Measurements from ENCODE around the gene CTNNBIP1.
"Not testable (repeated sequence)": the region's sequence is repeated elsewhere in the genome, so short reads cannot be mapped to it uniquely, and the experiment has no call there.

CTNNBIP1 gene, protein sequence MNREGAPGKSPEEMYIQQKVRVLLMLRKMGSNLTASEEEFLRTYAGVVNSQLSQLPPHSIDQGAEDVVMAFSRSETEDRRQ

DNA sequence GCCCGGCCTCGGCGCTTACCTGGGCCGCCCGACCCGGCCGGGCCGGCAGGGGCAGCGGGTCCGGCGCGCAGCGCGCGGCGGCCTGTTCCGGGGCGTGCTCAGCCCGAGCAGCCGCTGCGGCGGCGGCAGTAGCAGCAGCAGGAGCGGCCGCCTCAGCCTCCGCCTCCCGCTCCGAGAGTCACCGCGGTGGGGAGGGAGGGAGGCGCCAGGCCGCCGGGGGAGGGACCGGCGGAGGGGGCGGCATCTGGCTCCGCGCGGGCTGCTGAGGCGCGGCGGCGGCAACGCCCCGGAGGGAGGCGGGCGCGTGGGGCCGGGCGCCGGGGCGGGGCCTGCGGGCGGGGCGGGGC, at the start of gene CTNNBIP1:
CTNNBIP1 (minus strand) TSS at position 194 of the 347 bp plus-strand sequence. CDS start 38,205 bp downstream, outside the sequence.
- no peak for DNase-seq

DNA sequence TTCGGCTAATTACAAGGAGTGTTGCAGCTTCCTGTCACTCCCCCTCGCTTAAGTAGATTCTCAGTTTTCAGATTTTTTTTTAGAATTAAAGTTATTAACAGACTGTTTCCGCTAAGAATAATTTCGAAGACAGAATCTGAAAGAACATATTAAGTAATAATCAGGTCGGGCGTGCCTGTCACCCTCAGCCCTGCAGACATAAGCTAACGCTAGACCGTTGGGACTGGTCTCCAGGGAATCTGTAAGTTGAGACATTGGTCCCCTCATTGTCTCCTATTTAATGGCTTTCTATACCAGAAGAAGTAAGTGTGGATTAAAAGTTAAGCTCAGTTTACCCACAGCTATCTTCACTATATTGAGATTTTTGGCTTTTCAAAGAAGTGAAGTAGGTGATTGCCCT, 47.7 kb upstream of the CTNNBIP1 start:
- DNase-seq: no peak

DNA sequence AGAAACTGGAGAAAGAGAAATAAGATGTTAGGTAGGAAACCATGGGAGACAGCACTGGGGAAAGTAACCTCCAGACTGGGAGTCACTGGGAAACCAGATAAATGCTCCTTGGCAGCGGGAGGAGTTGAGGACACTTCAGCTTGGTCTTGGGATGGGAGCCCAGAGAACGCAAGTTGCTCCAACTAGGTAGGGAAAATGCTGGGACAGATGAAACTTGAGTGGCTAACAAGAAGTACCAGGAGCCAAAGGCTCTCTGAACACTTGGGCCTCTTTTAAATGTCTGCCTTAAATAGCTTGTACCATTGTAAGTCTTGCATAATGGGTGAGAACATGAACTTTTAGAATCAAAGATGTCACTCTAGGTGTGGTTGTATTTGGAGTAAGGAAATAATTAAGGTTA, 36.2 kb upstream of the CTNNBIP1 start:
- DNase-seq: no peak

DNA sequence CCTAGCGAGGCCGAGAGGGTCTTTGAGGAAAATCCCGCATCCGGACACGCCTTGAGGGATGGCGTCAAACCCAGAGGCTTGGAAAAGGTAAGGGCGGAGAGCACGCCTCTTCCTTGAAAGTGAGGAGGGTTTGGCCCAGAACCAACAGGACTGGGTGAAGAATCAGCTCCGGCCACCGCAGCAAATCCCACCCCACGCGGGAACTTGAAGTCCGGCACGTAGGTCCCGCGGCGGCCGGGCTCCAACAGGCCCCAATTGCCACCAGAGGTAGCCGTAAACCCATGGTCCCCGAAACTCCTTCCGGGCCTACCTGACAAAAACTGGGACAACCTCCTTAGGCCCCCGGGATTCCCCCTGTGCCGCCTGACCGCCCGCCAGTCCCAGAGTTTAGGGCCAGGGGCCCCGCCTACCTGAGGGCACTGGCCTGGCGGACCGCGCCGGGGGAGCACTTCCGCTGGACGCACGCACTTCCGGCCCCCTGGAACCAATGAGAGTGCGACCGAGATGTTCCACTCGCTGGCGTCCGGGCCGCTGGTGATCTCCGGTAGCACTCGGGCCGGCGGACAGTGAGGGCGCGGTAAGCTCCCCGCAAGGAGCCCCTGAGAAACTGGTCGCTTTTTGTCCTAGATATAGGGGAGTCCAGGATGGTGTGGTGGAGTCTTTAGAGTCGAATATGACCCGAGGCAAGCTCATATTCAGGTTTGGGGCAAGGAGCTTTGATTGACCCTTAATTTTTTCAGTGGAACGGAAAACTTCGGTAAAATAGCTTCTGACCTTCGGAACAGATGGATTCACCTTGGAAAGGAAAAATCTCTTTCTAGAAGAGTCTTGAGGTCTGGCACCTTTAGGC, 33.1 kb upstream of the CTNNBIP1 start, which contains the start of the genes LZIC and NMNAT1:
LZIC (minus strand) TSS at position 453 of the 850 bp plus-strand sequence. CDS start 6,772 bp downstream, outside the sequence.
NMNAT1 (plus strand) TSS at position 537 of the 850 bp plus-strand sequence. CDS start 28,599 bp downstream, outside the sequence.
- peak; percentile 66 for DNase-seq

DNA sequence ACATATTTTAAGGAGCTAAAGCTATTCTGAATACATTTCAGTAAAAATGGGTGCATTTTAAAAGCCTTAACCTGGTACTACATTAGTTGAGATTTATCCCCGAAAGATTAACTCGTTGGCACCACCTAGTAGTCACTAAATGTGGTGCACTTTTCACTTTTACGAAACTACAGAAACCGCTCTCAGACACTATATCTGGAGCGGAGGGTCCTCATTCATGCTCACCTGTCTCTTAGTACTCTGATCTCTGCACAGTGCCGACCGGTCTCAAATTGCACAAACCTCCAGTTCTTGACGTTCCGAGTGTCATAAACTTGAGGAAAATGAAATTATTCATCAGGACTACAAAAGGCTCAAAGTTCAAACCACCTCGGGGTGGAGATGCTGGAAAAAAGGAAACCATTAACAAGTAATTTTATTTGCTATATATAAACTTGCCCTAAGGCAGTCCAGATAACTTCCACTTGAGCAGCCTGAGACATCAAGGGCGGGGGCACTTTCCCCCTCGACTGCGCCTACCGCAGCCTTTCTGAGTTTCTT, 32.4 kb upstream of the CTNNBIP1 start:
- DNase-seq: no peak

DNA sequence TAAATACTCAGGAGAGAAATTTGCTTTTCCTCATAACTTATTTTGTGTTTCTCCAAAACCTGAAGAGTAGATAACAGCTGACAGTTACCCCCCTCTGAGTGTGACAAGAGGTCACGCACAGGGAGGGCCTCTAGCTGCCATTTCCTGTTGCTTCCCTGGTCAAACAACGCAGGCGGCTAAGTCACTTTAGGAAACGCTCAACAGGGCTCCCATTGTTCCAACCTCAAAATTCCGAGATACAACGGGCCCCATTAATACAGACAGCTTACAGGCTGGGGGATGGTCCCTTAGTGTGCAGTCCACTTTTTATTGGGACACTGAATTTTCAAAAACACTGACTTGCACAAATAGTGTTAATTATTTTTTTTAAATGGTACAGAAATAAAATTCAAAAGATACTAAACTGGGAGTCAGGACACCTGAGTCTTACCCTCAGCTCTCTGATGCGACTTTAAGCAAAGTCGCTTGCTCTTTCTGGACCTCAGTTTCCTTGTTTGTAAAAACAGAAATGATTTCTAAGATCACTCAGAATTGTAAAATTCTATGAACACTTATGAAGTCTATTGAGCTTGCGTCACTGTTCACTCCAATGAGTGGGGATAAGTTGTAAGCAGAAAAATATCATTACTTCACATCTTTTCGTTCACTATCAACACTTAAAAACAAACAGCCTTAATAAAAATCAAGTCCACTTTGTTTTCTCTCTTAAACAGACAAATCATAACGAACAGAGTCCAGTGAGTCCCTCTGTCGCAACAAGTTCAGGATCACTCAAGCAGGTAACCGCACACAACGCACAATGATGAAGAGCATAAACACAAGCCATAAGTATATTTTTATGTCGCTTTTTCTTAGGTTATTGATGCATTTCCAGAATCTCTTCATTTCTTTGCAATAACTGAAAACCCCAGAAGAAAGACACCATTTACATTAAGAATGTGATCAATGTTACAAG, 19.6 kb upstream of the CTNNBIP1 start:
- DNase-seq: peak; percentile 9

DNA sequence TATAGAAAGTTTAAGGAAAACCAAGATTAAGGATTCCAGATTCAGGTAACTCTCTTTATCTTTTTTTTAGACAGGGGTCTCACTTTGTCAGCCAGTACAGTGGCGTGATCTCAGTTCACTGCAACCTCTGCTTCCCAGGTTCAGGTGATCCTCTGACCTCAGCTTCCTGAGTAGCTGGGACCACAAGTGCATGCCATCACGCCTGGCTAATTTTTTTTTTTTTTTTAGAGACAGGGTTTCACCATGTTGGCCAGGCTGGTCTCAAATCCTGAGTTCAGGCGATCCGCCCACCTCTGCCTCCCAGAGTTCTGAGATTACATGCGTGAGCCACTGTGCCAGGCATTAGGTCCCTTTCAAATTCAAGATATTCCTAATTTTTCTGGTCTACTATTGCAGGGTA, 17.2 kb upstream of the CTNNBIP1 start:
- no peak for DNase-seq

DNA sequence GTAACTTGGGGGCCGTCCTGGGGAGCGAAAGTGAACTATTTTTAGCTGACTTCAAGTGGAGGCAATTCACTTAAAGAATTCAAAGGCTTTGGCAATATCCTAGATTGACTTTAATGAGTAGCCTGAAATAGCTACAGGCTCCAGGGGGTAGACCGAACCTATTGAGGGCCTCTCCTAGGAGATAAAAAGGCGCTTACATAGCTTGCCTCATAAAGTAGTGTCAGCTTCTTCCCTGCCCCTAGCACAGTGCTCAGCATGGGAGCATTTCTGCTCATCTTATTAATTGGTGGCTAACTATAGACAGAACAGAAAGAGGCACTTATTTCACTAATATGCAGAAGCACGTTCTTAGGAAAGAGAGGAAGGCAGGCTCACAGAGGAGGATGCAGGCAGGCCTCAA, 12.3 kb upstream of the CTNNBIP1 start:
- DNase-seq: peak; percentile 6

DNA sequence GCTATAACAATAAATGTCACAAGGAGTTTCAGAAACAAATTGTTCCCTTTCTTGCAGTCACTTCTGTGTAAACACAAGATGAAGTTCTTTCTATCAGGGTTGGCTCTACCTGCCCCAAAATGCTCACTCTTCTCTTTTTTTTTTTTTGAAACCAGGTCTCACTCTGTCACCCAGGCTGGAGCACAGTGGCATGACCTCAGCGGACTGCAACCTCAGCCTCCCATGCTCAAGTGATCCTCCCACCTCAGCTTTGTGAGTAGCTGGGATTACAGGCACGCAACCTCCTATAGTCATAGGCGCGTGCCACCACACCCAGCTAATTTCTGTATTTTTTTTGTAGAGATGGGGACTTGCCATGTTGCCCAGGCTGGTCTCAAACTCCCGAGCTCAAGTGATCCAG, 10.5 kb upstream of the CTNNBIP1 start:
- DNase-seq: no peak

DNA sequence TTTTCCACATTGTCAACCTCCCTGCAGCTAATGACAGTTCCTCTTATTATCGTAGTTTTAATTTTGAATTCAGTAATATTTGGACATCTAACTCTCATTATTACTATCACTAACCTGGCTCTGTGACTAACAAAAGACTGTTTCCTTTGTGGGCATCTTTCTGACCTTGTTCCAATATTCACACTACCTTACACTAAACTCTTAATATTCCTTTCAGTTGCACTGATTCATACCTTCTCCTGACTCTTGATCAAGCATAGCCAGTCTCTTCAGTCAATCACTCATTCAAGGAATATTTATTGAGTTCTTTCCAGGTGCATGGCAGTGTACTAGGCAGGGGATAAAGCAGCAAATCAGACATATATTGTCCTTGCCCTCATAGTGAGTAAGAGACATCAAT, 7.8 kb upstream of the CTNNBIP1 start:
- DNase-seq: no peak

DNA sequence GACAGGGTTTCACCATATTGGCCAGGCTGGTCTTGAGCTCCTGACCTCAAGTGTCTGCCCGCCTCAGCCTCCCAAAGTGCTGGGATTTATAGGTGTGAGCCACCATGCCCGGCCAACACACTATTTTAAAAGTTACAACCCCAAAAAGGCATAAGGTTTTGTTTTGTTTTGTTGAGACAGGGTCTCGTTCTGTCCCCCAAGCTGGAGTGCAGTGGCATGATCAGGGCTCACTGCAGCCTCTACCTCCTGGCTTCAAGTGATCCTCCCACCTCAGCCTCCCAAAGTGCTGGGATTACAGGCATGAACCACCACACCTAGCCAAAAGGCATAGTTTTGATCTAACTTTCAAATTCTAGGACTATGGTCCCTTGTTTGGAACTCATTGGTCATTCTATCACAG, 7.4 kb upstream of the CTNNBIP1 start:
- not testable (repeated sequence) for DNase-seq

DNA sequence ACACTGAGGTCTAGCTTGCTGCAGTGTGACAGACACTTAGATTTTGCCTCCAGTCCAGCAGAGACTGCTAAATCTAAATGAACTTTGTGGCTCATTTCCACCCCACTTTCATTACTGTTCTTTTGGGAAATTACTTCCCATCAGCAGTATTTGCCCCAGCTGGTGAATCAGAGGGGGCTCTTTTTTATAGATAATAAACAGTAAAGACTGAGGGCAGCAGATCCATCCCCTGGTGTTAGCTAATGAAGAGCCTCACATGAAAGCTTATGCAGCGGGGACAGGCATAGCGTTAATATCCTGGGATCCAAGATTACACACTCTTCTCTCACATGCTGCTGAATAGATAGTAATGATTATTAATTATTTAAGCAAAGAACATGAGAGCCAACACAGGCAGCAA, 6.4 kb upstream of the CTNNBIP1 start:
- DNase-seq: no peak

DNA sequence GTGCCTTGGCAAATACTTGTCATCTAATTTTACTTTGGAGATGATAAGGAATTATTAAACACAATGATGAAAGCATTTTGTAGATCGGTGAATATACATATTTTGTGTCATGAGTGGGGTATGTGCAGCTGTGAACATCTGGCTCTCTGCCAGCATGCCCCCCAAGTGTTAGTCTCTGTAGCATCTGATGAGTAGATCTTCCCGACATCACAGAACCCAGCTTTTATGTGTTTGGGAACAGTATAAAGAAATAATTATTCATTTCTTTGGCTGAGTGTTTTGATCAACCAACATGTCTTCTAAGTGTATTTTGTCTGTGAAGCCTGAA, 4.5 kb upstream of the CTNNBIP1 start:
- no peak for DNase-seq

DNA sequence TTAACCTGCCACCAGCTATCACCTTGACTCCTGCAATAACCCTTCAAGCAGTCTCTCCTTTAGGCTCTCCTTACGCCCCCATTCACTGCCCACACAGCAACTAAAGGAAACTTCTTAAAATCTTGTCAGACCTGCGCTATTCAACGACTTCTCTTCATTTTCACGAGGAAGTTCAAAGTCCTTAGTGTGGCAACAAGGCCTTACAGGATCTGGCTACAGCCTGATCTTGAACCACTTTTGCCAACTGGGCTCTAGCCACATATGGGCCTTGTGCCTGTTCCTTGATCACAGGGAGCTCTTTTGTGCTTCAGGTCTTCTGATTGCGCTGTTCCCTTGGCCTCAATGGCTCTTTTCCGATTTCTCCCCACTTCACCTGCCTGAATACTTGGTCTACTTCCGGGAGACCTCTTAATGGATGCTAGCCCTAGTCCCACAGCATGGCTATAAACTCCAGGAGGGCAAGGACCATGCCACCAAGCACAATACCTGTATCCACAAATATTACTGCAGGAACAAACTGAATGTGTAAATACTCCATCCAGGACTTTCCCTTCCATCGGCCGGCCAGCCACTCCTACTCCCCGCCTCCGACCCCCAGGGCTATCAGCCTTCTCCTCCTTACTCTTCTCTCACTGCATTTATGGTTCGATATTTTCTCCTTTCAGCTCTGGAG, 2.3 kb upstream of the CTNNBIP1 start:
- no peak for DNase-seq

DNA sequence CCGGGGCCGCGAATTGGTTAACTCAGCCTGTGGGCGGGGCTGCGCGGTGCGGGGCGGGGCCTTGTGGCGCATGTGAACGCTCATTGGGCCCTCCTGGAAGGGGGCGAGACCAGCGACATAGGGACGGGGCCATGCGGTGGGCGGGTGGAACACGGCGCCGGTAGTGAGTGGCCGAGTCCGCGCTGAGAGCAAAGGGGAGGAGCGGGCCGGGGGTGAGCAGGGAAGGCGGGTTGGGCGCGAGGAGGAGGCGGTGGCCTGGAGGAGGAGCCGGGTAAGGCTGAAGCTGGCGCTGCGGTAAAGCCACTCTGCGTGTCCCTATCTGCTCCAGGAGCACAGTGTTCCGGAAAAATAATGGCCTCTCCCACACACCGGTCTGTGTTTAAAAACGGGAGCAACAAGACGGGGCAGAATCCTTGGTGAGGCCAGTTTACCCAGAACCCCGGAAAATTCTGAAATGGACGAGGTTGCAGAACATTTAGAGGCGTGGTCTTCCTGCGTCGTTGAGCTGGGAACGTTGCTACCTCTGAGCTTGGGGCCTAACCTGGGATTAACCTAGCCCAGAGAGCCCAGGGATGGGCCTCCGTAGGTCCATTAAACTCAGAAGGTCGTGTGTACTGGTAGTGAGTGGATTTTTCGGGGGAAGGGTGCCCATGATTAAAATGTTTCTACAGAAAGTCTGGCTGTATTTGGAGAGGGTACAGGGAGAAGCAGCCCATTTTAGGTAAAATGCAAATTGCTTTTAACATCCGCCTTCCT, 532 bp upstream of the CTNNBIP1 start:
- DNase-seq: peak; percentile 89

DNA sequence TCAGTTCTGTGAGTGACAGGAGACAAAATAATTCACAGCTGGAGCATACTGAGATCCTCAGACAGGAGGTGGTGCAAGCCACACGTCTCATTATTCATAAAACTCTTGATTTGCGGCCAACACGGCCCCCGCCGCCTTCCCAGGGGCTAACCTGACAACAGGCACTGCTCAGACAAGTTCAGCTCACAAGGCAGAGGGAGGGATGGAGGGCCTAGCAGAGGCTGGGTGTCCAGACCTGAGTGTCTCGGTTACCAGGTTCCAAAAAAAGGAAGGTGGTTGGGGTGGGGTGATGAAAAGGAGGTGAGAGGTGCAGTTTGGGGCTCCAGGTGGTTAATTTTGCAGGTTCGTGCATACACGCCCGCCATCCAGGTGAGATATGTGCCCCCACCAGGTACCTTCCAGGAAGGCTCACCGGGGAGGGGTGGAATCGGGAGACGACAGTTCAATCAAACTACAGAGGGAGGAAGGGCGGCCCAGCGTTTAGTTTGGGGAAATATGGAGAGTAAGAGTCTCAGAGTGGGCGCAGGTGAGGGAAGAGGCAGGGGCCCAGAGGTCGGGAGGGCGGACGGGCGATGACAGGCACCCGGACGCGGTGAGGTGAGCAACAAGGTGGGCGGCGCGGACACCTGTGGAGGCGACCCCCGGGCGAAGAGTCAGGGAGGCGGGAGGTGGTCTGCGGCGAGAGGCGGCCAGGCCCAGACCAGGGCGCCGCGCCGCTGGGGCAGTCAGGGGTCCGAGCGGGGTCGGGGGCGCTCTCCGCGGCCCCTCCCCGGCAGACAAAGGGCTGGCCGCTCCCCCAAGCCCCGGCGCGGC, 629 bp downstream of the CTNNBIP1 start:
- DNase-seq: peak; percentile 13

DNA sequence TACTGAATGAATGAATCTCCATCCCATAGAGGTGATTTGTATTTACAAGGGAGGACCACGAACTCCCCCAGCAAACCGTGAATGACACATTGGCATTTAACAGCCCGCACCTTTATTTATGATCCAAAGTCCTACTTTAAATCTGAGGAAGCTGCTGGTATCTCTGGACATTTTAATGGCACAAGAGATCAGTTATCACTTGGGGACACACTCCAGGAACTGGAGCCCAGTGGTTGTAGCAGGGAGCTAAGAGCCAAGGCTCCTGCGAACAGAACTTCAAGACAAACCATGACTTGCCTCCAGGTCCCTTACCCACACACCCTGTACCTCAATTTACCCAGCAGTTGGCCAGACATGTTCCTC, 1.2 kb downstream of the CTNNBIP1 start:
- DNase-seq: no peak

DNA sequence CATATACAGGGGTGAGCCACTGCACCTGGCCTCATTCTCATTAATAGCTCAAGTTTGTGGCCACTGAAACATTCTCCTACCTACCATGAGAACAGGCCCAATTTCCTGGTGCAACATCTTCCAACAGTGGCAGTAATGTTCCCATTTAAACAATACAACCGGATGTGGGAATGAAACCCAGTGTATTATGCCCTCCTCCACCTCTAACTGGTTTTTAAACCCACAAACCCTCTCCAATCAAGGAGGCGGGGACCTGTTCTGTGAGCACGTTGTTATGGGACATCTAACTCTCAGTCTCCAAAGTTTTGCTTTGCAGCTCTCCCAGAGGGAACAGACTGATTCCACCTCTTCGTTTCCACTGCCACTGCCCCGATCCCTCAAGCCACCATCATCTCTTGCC, 2.6 kb downstream of the CTNNBIP1 start:
- DNase-seq: no peak

DNA sequence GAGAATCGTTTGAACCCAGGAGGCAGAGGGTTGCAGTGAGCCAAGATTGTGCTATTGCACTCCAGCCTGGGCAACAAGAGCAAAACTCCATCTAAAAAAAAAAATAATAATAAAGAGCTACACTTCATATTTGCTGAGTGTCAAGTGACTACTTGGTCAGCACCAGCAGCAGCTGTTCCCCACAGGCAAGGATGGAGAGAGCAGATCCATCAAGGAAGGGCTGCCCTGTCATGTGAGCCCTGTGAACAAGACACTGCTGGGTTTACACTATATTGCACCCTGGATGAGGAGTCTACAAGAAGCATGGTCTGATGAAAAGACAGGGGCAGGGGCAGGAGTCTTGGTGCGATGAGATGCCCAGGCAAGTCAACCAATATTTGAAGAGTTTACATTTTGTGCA, 3.6 kb downstream of the CTNNBIP1 start:
- no peak for DNase-seq

DNA sequence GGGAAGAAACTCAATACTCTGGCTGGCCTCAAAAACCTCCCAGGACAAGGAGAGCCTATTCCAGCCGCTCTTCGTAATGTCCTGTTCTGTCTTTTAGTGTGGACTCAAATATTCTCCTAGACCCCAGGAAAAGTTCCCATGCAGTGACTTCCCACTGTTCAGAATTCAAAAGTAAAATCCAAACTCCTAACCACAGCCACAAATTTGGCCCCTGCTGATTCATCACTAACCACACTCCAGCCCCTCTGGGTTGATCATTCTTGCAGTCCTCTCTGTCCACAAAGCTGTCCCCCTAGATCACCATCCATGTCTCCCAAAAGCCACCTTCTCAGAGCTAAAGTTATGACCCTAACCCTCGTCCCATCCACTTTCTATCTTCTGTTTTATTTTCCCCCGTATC, 5.1 kb downstream of the CTNNBIP1 start:
- no peak for DNase-seq

DNA sequence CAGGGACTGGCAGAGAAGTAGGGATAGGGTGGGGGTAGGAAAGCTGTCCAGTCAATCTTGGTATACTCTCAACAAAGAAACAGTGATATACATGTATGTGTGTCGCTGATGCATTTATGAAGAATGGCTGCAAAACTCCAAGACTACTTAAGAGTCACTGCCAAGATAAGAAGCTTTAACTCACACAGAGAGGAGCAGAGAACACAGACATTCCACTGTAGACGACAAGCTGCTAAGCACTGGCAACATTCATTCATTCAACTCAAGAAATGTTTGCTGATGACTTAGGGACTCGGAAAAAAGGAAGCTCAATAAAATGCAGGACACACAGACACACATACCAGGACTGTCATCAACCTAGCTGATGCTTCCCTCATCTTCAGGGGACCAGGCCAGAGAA, 5.5 kb downstream of the CTNNBIP1 start:
- DNase-seq: no peak

Data from NCI-H146 (cell line).